MCF 10A (cell line): Measurements from ENCODE around the gene CAMK2A. TPM values are rescaled to one million over a fixed set of nuclear protein-coding genes. Genes with fewer than 3 reads are reported as not detected.

Source experiments
- BruUV-seq: library from RNA; stranded (reverse); fragments of 400-500 nt; replicated peaks from 2 replicates; lab custom pipeline; 2021; lab: Mats Ljungman, UMichigan
- CTCF ChIA-PET: fragments of 300-600 bp; sonication (Branson Sonifier 250); formaldehyde crosslinking; extraction: SDS; loops from one replicate; lab custom pipeline; 2021; ENCODE audit warnings: antibody characterized with exemption, inconsistent platforms; lab: Yijun Ruan, JAX
- POLR2A ChIA-PET: fragments of 300-600, 350-650 bp; sonication (Branson Sonifier 250); formaldehyde crosslinking; extraction: SDS; loops from one replicate; lab custom pipeline; 2020; ENCODE audit warnings: antibody characterized with exemption, inconsistent platforms; lab: Yijun Ruan, JAX
- DNase-seq: peaks from one replicate; pipeline ENCODE4 v3.0.0-alpha.2; 2018; ENCODE audit not compliant: unreplicated experiment
- H3K27ac Mint-ChIP-seq: one replicate; pipeline ENCODE4 v1.8.0; 2022; ENCODE audit warnings: mild to moderate bottlenecking, low read depth, mixed read lengths; ENCODE audit not compliant: unreplicated experiment
- H3K27me3 Mint-ChIP-seq: one replicate; pipeline ENCODE4 v1.8.0; 2022; ENCODE audit warnings: mixed read lengths; ENCODE audit not compliant: insufficient read depth, unreplicated experiment
- H3K36me3 Mint-ChIP-seq: one replicate; pipeline ENCODE4 v1.8.0; 2022; ENCODE audit warnings: mild to moderate bottlenecking, moderate library complexity, mixed read lengths; ENCODE audit not compliant: insufficient read depth, unreplicated experiment
- H3K4me1 Mint-ChIP-seq: one replicate; pipeline ENCODE4 v1.8.0; 2022; ENCODE audit warnings: mixed read lengths; ENCODE audit not compliant: insufficient read depth, unreplicated experiment
- H3K4me3 Mint-ChIP-seq: one replicate; pipeline ENCODE4 v1.8.0; 2022; ENCODE audit warnings: mild to moderate bottlenecking, moderate library complexity, mixed read lengths; ENCODE audit not compliant: unreplicated experiment
- H3K9me3 Mint-ChIP-seq: one replicate; pipeline ENCODE4 v1.8.0; 2022; ENCODE audit warnings: mixed read lengths; ENCODE audit not compliant: unreplicated experiment
- CTCF ChIP-seq: fragments of 200-600 bp; IDR thresholded peaks from one replicate; pipeline ENCODE4 v1.8.0; 2022; ENCODE audit warnings: antibody characterized with exemption, mild to moderate bottlenecking; ENCODE audit not compliant: unreplicated experiment
- intact Hi-C: fragments of 100-400 bp; cut with micrococcal nuclease; formaldehyde crosslinking; loops from 2 replicates; pipeline ENCODE4 v1.14.1; 2022
- total RNA-seq: library from RNA; stranded (reverse); gene quantifications from 2 replicates; pipeline ENCODE4 v1.2.3, GENCODE V29; 2022

CAMK2A gene
- total RNA-seq, 1 experiment from 2014 or later = not detected

GRCh38 chr5:150299571-150300327 lies 10.2 kb upstream of the CAMK2A start:
- Mint-ChIP-seq H3K27me3 (no peaks in the 10 kb centered on the region), H3K4me1 (peaks cover 48% of the 10 kb centered on the region), H3K36me3 (no peaks in the 10 kb centered on the region), H3K4me3 (no peak overlapping the region), H3K27ac (peak overlapping the region; percentile 36), H3K9me3 (no peaks in the 10 kb centered on the region)
- ChIA-PET POLR2A (interaction anchor here (0.6 to 3.3 kb wide), 13 partner anchors 9 to 343 kb away, joined by 3 to 61 read pairs (median 4); no protein-coding TSS in a partner anchor), CTCF (interaction anchor here (0.6 to 7.8 kb wide), 9 partner anchors 11 to 1949 kb away, joined by 3 to 63 read pairs (median 4); no protein-coding TSS in a partner anchor)
- intact Hi-C loops = loop anchor here (1.0 to 2.0 kb wide), 2 partner anchors 17 to 21 kb away; no protein-coding TSS in a partner anchor
- no peak for TF ChIP-seq CTCF
- DNase-seq = no peak
- TSS peak; percentile 100 for BruUV-seq

- DNase-seq = peak; percentile 96
- Mint-ChIP-seq H3K27me3 (no peaks in the 10 kb centered on the region), H3K27ac (peak overlapping the region; percentile 36), H3K9me3 (no peaks in the 10 kb centered on the region), H3K36me3 (peaks cover 1% of the 10 kb centered on the region), H3K4me1 (peaks cover 50% of the 10 kb centered on the region), H3K4me3 (no peak overlapping the region)
- POLR2A ChIA-PET = interaction anchor here (0.5 to 3.3 kb wide), 11 partner anchors 10 to 781 kb away, joined by 3 to 61 read pairs (median 4); no protein-coding TSS in a partner anchor
- no peak for TF ChIP-seq CTCF
- intact Hi-C loops = loop anchor here (1.0 to 2.0 kb wide), 2 partner anchors 18 to 21 kb away; no protein-coding TSS in a partner anchor
- CTCF ChIA-PET = interaction anchor here (0.5 to 7.8 kb wide), 8 partner anchors 8 to 80 kb away, joined by 3 to 63 read pairs (median 4); no protein-coding TSS in a partner anchor
- BruUV-seq = no TSS peak
Measured at GRCh38 chr5:150298701-150299451, 9.3 kb upstream of the CAMK2A start.

- BruUV-seq = no TSS peak
- no peak for TF ChIP-seq CTCF
- CTCF ChIA-PET = interaction anchor here (0.5 to 7.8 kb wide), 6 partner anchors 7 to 52 kb away, joined by 3 to 63 read pairs (median 5); partner anchors contain the start of gene CAMK2A
- peak overlapping the region; percentile 36 for H3K27ac Mint-ChIP-seq
- intact Hi-C loops = loop anchor here (2.0 kb wide), 1 partner anchor 19 kb away; no protein-coding TSS in a partner anchor
- peaks cover 7% of the 10 kb centered on the region for H3K36me3 Mint-ChIP-seq
- no peaks in the 10 kb centered on the region for H3K27me3 Mint-ChIP-seq
- POLR2A ChIA-PET = interaction anchor here (1.1 to 4.1 kb wide), 6 partner anchors 11 to 44 kb away, joined by 3 to 61 read pairs (median 24); no protein-coding TSS in a partner anchor
- peaks cover 50% of the 10 kb centered on the region for H3K4me1 Mint-ChIP-seq
- no peaks in the 10 kb centered on the region for H3K9me3 Mint-ChIP-seq
- no peak overlapping the region for H3K4me3 Mint-ChIP-seq
- no peak for DNase-seq
Measured at GRCh38 chr5:150297934-150298595, 8.5 kb upstream of the CAMK2A start.
